GM19372 (cell line): ENCODE measurements around the gene MZT2B.
"Not testable (repeated sequence)": the region's sequence is repeated elsewhere in the genome, so short reads cannot be mapped to it uniquely, and the experiment has no call there.

Source experiments
- ATAC-seq: cut with Tn5 transposase; IDR thresholded peaks from one replicate; pipeline ENCODE4 v1.9.1; 2021; ENCODE audit warnings: mild to moderate bottlenecking, low read depth, moderate library complexity; ENCODE audit not compliant: unreplicated experiment

Gene MZT2B

GRCh38 chr2:130202518-130202917 is 20.5 kb downstream of the MZT2B start:
- not testable (repeated sequence) for ATAC-seq

GRCh38 chr2:130203150-130203549 is 21.1 kb downstream of the MZT2B start:
- ATAC-seq: not testable (repeated sequence)

GRCh38 chr2:130207051-130207450 is 25.0 kb downstream of the MZT2B start:
- ATAC-seq: not testable (repeated sequence)

GRCh38 chr2:130219147-130219546 is 37.1 kb downstream of the MZT2B start:
- not testable (repeated sequence) for ATAC-seq

DNA sequence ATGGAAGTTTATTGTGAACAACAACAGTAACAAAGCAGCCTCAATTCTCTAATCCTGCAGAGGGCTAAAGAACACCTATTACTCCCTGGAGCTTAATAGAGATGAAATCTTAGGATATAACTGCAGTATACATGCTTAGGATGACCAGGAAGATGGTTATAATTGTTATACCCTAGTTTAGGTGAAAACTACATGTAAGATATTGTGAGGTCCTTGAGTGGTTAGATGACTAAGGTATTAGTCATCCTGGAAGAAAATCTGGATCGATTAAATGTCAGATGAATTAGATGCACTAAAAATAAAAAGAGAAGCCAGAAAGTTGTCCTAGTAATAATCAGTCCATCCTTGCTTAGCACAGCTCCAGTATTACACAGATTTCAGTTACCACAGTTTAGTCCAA is 38.4 kb downstream of the MZT2B start:
- not testable (repeated sequence) for ATAC-seq

DNA sequence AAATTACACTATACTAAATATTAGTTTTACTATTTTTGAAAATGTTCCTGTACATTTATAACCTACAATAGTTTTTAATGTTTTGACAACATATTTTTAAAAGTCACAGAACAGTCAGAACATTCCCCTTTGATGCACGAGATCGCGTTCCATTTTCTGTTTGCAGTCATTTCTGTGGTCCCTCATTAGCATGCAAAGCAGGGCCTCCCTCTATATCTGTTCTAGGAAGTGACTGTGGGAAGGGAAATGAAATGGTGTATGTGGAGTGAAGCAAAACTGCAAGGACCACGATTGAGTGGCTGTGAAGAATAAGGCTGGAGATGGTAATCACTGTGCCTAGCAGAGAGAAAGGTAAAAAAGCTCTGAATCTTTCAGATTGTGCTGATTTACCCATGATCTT is 40.5 kb downstream of the MZT2B start:
- ATAC-seq: not testable (repeated sequence)

- ATAC-seq: not testable (repeated sequence)
These were observed 45.9 kb downstream of the MZT2B start for GRCh38 chr2:130228005-130228404.

DNA sequence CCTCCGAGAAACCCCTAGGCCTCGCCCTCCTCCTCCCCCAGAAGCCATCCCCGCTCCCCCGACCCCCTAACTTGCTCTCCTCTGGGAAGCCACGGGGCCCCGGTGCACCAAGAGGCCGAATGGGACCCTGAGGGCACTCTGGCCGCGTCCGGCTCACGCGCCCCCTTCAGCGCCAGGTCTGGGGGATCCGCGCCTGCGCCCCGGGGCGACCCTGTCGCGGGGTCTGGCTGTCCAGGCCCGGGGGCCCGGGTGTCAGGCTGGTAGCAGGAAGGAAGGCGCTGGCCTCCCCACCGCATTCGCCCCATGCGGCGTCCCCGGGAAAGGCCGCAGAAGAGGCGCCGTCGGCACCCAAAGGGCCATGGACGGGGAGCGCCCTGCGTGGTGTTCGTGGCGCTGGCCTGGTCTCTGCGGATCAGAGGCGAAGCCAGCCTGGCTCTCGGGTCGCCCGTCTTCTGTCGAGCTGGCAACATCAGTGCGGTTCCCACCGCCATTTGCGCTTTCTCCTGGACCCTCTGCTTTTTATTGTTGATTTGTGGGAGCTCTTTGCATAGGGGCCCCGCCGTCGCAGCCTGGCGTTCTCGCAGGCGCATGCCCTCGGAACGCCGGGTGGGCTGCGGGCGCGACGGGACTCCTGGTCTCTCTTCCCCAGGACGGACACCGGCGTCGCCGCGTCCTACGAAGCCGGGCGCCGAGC is 46.6 kb downstream of the MZT2B start:
- ATAC-seq: not testable (repeated sequence)

- ATAC-seq: not testable (repeated sequence)
These were observed 47.1 kb downstream of the MZT2B start for GRCh38 chr2:130229161-130229510.

DNA sequence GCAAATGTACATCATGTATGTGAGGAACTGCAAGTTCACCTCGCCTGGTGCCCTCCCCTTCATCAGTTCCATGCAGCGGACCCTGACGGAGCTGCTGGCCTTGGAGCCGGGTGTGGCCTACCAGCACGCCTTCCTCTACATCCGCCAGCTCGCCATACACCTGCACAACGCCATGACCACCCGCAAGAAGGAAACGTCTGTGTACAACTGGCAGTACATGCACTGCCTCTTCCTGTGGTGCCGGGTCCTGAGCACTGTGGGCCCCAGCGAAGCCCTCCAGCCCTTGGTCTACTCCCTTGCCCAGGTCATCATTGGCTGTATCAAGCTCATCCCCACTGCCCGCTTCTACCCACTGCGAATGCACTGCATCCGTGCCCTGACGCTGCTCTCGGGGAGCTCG is 48.3 kb downstream of the MZT2B start:
- ATAC-seq: not testable (repeated sequence)

DNA sequence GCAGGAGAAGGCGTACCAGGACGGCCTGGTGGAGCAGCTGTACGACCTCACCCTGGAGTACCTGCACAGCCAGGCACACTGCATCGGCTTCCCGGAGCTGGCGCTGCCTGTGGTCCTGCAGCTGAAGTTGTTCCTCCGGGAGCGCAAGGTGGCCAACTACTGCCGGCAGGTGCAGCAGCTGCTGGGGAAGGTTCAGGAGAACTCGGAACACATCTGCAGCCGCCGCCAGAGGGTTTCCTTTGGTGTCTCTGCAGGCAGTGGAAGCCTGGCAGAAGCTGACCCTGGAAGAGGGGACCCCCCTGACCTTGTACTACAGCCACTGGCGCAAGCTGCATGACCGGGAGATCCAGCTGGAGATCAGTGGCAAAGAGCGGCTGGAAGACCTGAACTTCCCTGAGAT is 48.8 kb downstream of the MZT2B start:
- ATAC-seq: not testable (repeated sequence)

GRCh38 chr2:130231656-130232055 is 49.6 kb downstream of the MZT2B start:
- no peak for ATAC-seq

GRCh38 chr2:130233066-130233465 is 51.0 kb downstream of the MZT2B start:
- ATAC-seq: not testable (repeated sequence)

DNA sequence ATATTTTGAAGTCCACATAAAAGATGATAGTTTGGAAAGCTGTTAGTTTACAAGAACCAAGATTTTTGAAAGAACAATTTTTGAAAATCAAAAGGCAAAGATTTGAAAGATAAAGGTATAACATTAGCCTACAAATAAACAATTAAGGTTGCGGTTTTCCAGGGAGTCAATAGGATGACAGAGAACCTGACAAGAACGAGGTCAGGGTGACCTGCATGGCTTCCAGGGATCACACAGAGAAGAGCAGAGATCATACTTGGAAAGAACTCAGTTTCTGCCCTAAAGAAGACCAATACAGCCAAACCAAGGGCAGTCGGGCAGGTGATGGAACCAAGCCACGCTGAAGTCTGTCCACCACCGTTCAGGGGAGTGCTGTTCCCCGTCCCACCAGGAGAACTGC is 57.5 kb downstream of the MZT2B start:
- ATAC-seq: not testable (repeated sequence)
